GM12873 (cell line): ENCODE measurements around the gene LACTB.

Experiments
- TF ChIP-seq, protein P1 (sequence below): IDR thresholded peaks from 2 replicates; pipeline ENCODE4 v1.5.1; 2012; ENCODE audit warnings: low read depth, mild to moderate bottlenecking, moderate library complexity, low read length, control low read depth; ENCODE audit not compliant: insufficient read depth; ENCODE audit errors: missing control alignments

LACTB gene

DNA sequence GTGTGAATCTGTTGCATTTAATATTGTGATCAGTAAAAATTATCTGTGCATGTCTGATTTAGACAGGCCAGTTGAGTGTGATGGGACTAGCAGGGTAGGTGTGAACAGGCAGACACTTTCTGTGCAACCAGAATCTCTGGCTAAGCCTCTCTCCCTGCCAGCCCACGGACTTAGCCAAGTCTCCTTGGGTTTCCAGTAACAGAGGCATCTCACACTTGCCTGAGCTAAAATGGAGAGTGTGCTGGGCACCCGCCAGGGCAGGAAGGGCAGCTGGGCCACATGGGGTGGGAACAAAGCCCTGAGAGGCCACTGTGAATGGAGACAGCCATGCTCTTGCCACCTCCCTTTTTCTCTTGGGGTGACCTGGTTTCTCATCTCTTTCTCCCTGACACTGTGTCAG is 48.1 kb downstream of the LACTB start:
- TF ChIP-seq, protein P1, sequence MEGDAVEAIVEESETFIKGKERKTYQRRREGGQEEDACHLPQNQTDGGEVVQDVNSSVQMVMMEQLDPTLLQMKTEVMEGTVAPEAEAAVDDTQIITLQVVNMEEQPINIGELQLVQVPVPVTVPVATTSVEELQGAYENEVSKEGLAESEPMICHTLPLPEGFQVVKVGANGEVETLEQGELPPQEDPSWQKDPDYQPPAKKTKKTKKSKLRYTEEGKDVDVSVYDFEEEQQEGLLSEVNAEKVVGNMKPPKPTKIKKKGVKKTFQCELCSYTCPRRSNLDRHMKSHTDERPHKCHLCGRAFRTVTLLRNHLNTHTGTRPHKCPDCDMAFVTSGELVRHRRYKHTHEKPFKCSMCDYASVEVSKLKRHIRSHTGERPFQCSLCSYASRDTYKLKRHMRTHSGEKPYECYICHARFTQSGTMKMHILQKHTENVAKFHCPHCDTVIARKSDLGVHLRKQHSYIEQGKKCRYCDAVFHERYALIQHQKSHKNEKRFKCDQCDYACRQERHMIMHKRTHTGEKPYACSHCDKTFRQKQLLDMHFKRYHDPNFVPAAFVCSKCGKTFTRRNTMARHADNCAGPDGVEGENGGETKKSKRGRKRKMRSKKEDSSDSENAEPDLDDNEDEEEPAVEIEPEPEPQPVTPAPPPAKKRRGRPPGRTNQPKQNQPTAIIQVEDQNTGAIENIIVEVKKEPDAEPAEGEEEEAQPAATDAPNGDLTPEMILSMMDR: no peak

DNA sequence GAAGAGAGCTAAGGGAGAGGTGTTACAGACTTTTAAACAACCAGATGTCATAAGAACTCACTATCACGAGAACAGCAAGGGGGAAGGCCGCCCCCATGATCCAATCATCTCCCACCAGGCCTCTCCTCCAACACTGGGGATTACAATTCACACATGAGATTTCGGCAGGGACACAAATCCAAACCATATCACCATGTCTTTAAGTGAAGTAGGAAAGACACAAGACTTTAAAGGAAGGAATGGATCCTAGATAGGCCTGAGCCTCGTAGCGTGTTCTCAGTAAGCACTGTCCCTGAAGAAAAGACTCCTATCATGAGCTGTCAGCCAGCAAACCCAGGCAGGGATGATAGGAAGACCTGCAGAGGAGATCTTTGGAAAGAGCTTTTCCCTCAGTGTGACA is 50.7 kb downstream of the LACTB start:
- TF ChIP-seq, protein P1: no peak

DNA sequence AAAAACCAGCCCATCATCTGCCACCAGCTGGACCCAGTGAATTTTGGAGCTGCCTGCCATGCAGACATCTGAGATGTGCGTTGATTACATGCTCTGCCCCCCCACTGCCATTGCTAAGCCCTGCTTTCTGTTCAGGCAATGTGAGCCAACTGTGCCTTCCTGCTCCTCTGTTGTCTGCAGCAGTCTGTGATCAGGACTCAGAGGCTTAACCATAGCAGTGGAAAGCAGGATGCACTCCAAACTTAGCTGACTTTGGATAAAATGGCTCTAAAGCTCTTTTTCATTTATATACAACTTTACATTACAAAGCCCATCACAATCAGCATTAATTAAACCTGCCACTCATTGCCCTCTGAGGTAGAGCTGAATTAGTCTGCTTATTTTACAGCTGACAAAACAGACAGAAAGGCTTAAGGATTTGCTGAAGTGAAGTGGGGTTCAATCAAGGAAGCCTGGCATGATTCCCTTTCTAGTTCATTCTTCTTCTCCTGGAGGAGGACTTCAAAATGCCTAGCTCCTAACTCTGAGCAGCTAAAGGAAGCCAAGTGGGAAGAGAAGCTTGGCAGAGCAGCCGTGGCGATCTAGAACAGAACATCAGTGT is 51.3 kb downstream of the LACTB start:
- TF ChIP-seq, protein P1: no peak

DNA sequence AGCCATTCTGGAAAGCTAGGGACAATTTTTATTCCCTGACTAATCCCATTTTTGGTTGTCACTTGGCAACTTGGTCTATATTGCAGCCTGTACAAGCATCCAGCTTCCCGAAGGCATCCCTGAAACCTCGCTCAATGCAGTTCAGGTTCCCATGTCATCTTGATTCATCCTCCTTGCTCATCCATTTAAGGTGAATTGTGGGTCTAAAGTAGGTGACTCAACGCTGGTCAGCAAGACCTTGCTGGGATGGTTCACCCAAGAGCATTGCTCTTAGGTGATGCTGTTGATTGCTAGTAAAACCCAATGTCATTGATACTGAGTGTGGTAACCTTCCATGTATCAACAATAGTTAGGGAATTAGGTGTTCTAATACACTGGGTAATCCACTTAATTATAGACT is 54.6 kb downstream of the LACTB start:
- TF ChIP-seq, protein P1: no peak

DNA sequence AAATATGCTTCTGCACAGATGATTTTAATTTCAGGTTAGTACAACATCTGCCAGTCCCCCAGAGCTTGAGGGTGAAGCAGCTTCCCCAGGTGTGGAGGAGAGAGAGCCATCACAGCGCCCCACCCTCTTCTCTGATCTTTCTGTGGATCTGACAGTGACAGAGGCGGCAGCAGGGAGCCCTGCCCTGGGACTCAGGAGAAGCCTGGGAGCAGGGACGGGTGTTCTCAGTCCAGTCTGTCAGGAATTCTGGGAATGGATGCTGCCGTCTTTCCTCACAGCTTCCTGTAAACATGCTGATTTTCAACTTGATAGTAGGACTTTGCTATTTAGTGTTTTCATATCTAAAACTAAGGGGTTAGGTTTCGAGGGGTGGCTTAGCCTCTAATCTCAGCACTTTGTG is 56.4 kb downstream of the LACTB start:
- TF ChIP-seq, protein P1: no peak

DNA sequence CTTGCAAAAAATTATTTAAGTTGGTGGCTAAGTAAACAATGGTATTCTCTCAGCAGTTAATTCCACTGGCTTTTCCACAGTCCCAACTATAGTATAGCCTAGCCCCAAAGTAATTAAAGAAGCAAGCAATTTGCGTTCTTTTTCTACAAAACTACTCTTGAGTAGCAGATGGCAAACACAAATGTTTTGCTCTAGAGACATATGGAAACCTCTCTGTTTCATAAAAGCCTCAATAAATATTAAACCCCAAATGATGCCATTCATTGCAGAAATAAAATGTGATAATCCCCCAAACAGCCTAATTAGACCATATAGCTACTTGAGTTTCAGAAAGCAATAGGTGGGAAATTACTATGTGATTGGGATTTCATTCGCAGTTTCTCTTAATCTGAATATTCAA is 59.1 kb downstream of the LACTB start:
- TF ChIP-seq, protein P1: no peak

DNA sequence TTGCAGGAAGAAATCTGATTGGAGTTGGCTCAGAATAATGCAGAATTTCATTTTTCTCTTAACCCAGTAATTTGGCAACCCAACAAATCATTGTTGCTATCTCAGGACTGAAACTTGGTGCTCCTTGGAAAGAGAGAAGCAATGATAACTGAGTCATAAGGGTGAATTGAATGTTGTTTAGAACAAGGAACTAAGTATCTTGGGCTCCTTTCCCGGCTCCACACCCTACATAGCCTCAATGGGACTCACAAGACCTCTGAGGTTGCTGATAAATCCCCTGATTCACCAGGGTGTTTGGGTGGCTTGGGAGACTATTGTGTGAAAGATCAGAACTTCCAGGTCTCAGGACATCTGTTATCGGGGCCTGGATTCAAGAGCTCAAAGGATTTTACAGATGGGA is 60.0 kb downstream of the LACTB start:
- TF ChIP-seq, protein P1: no peak
